A673 (cell line): Measurements from ENCODE around the gene LAMB3. TPM values are rescaled to one million over a fixed set of nuclear protein-coding genes. Genes with fewer than 3 reads are reported as not detected.

Source experiments
- BruUV-seq: library from RNA; stranded (reverse); fragments of 400-500 nt; replicated peaks from 2 replicates; lab custom pipeline; 2021; lab: Mats Ljungman, UMichigan
- CTCF ChIA-PET: fragments of 300-600 bp; sonication (Branson Sonifier 250); formaldehyde crosslinking; loops from one replicate; lab custom pipeline; 2022; ENCODE audit warnings: antibody characterized with exemption; lab: Charles Lee
- POLR2A ChIA-PET: fragments of 300-600 bp; sonication (Branson Sonifier 250); formaldehyde crosslinking; loops from one replicate; lab custom pipeline; 2022; ENCODE audit warnings: antibody characterized with exemption; ENCODE audit not compliant: low non-redundant PET; lab: Charles Lee
- DNase-seq: peaks from one replicate; pipeline ENCODE4 v3.0.0-alpha.2; 2015; ENCODE audit warnings: low spot score
- H3K27ac ChIP-seq: fragments of 200-600 bp; sonication (generic); 2 replicates; pipeline ENCODE4 v1.5.1; 2016; ENCODE audit warnings: mixed run types, low read depth, mild to moderate bottlenecking, mixed read lengths, antibody characterized with exemption, low read length; ENCODE audit not compliant: poor library complexity, severe bottlenecking
- H3K27me3 ChIP-seq: fragments of 200-600 bp; sonication (generic); replicated peaks from 2 replicates; pipeline ENCODE4 v1.6.1; 2017; ENCODE audit warnings: mixed run types, low read depth, mild to moderate bottlenecking, mixed read lengths, antibody characterized with exemption, low read length; ENCODE audit not compliant: insufficient read depth, poor library complexity
- H3K36me3 ChIP-seq: fragments of 200-600 bp; sonication (generic); 2 replicates; pipeline ENCODE4 v1.6.1; 2016; ENCODE audit warnings: mixed run types, mild to moderate bottlenecking, mixed read lengths, antibody characterized with exemption, low read length; ENCODE audit not compliant: insufficient read depth, poor library complexity, severe bottlenecking
- H3K4me1 ChIP-seq: fragments of 200-600 bp; sonication (generic); 2 replicates; pipeline ENCODE4 v1.6.1; 2017; ENCODE audit warnings: mixed run types, mild to moderate bottlenecking, mixed read lengths, antibody characterized with exemption, low read length; ENCODE audit not compliant: insufficient read depth, poor library complexity, severe bottlenecking
- H3K4me3 ChIP-seq: fragments of 200-600 bp; sonication (generic); 2 replicates; pipeline ENCODE4 v1.5.1; 2016; ENCODE audit warnings: low read depth, mixed run types, mild to moderate bottlenecking, mixed read lengths, low read length; ENCODE audit not compliant: poor library complexity, severe bottlenecking
- H3K9me3 ChIP-seq: fragments of 200-600 bp; sonication (generic); 2 replicates; pipeline ENCODE4 v1.6.1; 2016; ENCODE audit warnings: mixed run types, low read depth, mild to moderate bottlenecking, mixed read lengths, antibody characterized with exemption, low read length; ENCODE audit not compliant: poor library complexity, severe bottlenecking
- CTCF ChIP-seq: fragments of 300-800, 200-600 bp; sonication (generic); conservative IDR thresholded peaks from 2 replicates; pipeline ENCODE4 v1.5.1; 2017; ENCODE audit warnings: low read depth, mild to moderate bottlenecking, antibody characterized with exemption, low read length, moderate library complexity, mixed read lengths
- EZH2 ChIP-seq: fragments of 200-600 bp; sonication (generic); IDR thresholded peaks from 2 replicates; pipeline ENCODE4 v1.6.1; 2017; ENCODE audit warnings: borderline replicate concordance, low read depth, mild to moderate bottlenecking, mixed read lengths, antibody characterized with exemption, low read length; ENCODE audit not compliant: poor library complexity, severe bottlenecking
- intact Hi-C: fragments of 100-400 bp; cut with micrococcal nuclease; formaldehyde crosslinking; loops from one replicate; pipeline ENCODE4 v1.10.0; 2022; ENCODE audit not compliant: unreplicated experiment
- total RNA-seq: library from RNA; stranded (reverse); gene quantifications from 2 replicates; pipeline ENCODE4 v1.2.3, GENCODE V29; 2021

The LAMB3 gene
- total RNA-seq, 1 experiment from 2014 or later, result 12.7 TPM

- peak overlapping the region; percentile 81 for H3K27ac ChIP-seq
- BruUV-seq, result no TSS peak
- POLR2A ChIA-PET, result no interaction called here
Observed at GRCh38 chr1:209621286-209621685, 30.9 kb downstream of the LAMB3 start.

GRCh38 chr1:209620487-209620884 lies 31.7 kb downstream of the LAMB3 start:
- peak; percentile 90 for DNase-seq
- Histone ChIP-seq H3K36me3 (peaks cover 6% of the 10 kb centered on the region), H3K4me3 (no peak overlapping the region), H3K4me1 (peaks cover 69% of the 10 kb centered on the region), H3K9me3 (no peaks in the 10 kb centered on the region), H3K27me3 (no peaks in the 10 kb centered on the region), H3K27ac (peak overlapping the region; percentile 81)
- intact Hi-C loops, result loop anchor here (5.0 kb wide), 1 partner anchor 287 kb away; no protein-coding TSS in a partner anchor
- TF ChIP-seq CTCF, result no peak
- no peak for TF ChIP-seq EZH2
- POLR2A ChIA-PET, result no interaction called here
- BruUV-seq, result no TSS peak
- CTCF ChIA-PET, result interaction anchor here (0.9 kb wide), 1 partner anchor 55 kb away, joined by 3 read pairs; no protein-coding TSS in a partner anchor

More at GRCh38 chr1:209621286-209621685, 30.9 kb downstream of the LAMB3 start:
- H3K36me3 ChIP-seq, result peaks cover 6% of the 10 kb centered on the region
- H3K9me3 ChIP-seq, result no peaks in the 10 kb centered on the region
- DNase-seq, result peak; percentile 52
- CTCF ChIA-PET, result no interaction called here
- H3K4me3 ChIP-seq, result no peak overlapping the region
- intact Hi-C loops, result loop anchor here (5.0 kb wide), 1 partner anchor 286 kb away; no protein-coding TSS in a partner anchor
- peaks cover 77% of the 10 kb centered on the region for H3K4me1 ChIP-seq
- no peaks in the 10 kb centered on the region for H3K27me3 ChIP-seq
- TF ChIP-seq EZH2 (no peak), CTCF (no peak)

GRCh38 chr1:209619696-209620486 lies 32.3 kb downstream of the LAMB3 start:
- intact Hi-C loops, result loop anchor here (5.0 kb wide), 1 partner anchor 287 kb away; no protein-coding TSS in a partner anchor

More at GRCh38 chr1:209619696-209620486, 32.3 kb downstream of the LAMB3 start:
- Histone ChIP-seq H3K27me3 (no peaks in the 10 kb centered on the region), H3K36me3 (peaks cover 12% of the 10 kb centered on the region), H3K4me3 (no peak overlapping the region), H3K4me1 (peaks cover 63% of the 10 kb centered on the region), H3K9me3 (no peaks in the 10 kb centered on the region), H3K27ac (peak overlapping the region; percentile 81)
- no TSS peak for BruUV-seq
- ChIA-PET POLR2A (no interaction called here), CTCF (interaction anchor here (0.9 kb wide), 1 partner anchor 54 kb away, joined by 3 read pairs; no protein-coding TSS in a partner anchor)
- DNase-seq, result no peak
- TF ChIP-seq CTCF, result no peak
- TF ChIP-seq EZH2, result no peak
